Body of pancreas (tissue), 4 donors: ENCODE measurements around the gene GPAM. TPM values are rescaled to one million over a fixed set of nuclear protein-coding genes. Genes with fewer than 3 reads are reported as not detected.
A peak's percentile ranks its signal among the peaks of the same experiment; 100 is the strongest.

Experiments used
- ATAC-seq: fragments of 150-250 bp; one replicate; pipeline ENCODE4 v1.9.1; 2016
- DNase-seq, 4 donors: peaks; one replicate each; pipeline ENCODE4 v3.0.0-alpha.2; 2019
- H3K27ac ChIP-seq, 4 donors: fragments of 200-600 bp; sonication (generic); 1 replicate in 3 of 4; 2 replicates in 1 of 4; pipeline versions ENCODE4 v1.5.1 to v1.6.1; 2016 to 2019; ENCODE audit warnings: mild to moderate bottlenecking in 1 of 4, mixed read lengths in 1 of 4, moderate library complexity in 1 of 4
- H3K27me3 ChIP-seq, 2 donors: fragments of 200-600 bp; sonication (generic); one replicate each; pipeline ENCODE4 v1.6.0; 2016; ENCODE audit warnings: mild to moderate bottlenecking in 1 of 2
- H3K36me3 ChIP-seq, 2 donors: fragments of 200-600 bp; sonication (generic); replicated peaks in 1 of 2; 2 replicates each; pipeline ENCODE4 v1.5.1; 2016; ENCODE audit warnings: low read depth in 2 of 2; ENCODE audit not compliant: insufficient read depth in 1 of 2
- H3K4me1 ChIP-seq: fragments of 200-600 bp; sonication (generic); one replicate; pipeline ENCODE4 v1.6.0; 2016
- H3K4me3 ChIP-seq, 2 donors: fragments of 200-600 bp; sonication (generic); 1 replicate in 1 of 2; 2 replicates in 1 of 2; pipeline ENCODE4 v1.5.1; 2016 to 2019
- H3K9me3 ChIP-seq, 3 donors: fragments of 200-600 bp; sonication (generic); 1 replicate in 2 of 3; 2 replicates in 1 of 3; pipeline ENCODE4 v1.5.1; 2016
- CTCF ChIP-seq, 7 experiments: fragments of 450-650 bp in 4 of 7; fragments of 200-600 bp in 3 of 7; sonication (generic) in 3 of 7; IDR thresholded peaks; one replicate each; pipeline ENCODE4 v1.5.1; 2016 to 2019; ENCODE audit warnings: antibody characterized with exemption in 7 of 7
- POLR2A ChIP-seq, 3 donors: fragments of 450-650 bp; IDR thresholded peaks; one replicate each; pipeline ENCODE4 v1.6.1; 2016; ENCODE audit warnings: antibody characterized with exemption in 3 of 3, mild to moderate bottlenecking in 2 of 3
- WGBS, 2 donors: methylation state at CpG; one replicate each; pipeline ENCODE4 v1.1.5; 2017; 5-methylcytosine and 5-hydroxymethylcytosine counted together
- intact Hi-C: fragments of 100-400 bp; cut with DNase I; formaldehyde crosslinking; loops from one replicate; pipeline ENCODE4 v1.15.1; 2023
- total RNA-seq, 2 donors: library from RNA; depleted of rRNA; stranded (reverse); fragments of >200 nt; gene quantifications; one replicate each; pipeline ENCODE4 v1.1.0, GENCODE V29; 2016

Gene GPAM
- total RNA-seq, 2 donors from 2014 or later: 9.1 to 66.9 TPM

DNA sequence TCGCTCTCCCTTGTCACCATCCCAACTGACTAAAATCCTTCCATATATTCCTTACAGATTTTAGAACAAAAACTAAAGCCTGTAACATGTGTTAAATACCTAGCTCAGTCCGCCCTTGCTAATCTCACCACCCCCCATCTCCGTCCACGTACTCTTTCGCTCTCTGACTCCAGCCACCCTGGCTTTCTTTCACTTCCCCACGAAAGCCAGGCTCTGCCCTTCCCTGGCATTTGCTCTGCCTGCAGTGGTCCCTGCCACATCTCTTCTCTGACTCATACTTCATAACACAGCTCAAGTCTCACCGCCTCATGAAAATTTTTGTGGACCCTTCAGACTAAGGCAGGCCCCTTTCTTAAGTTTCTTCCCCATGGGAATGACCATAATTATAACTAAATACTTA is 11.7 kb upstream of the GPAM start:
- DNase-seq: no peak
- Histone ChIP-seq H3K9me3 (no peaks in the 10 kb centered on the region), H3K36me3 (no peaks in the 10 kb centered on the region), H3K4me3 (no peak overlapping the region), H3K27me3 (no peaks in the 10 kb centered on the region), H3K4me1 (peaks cover 7% of the 10 kb centered on the region), H3K27ac (no peak overlapping the region)
- no peak for ATAC-seq
- intact Hi-C loops: no loop called here
- no peak for TF ChIP-seq POLR2A (IDR thresholded peaks at IDR 0.05)
- no peak for TF ChIP-seq CTCF (IDR thresholded peaks at IDR 0.05)
- WGBS, 2 donors: 80% methylated on average over 7 of the region's 7 CpGs

DNA sequence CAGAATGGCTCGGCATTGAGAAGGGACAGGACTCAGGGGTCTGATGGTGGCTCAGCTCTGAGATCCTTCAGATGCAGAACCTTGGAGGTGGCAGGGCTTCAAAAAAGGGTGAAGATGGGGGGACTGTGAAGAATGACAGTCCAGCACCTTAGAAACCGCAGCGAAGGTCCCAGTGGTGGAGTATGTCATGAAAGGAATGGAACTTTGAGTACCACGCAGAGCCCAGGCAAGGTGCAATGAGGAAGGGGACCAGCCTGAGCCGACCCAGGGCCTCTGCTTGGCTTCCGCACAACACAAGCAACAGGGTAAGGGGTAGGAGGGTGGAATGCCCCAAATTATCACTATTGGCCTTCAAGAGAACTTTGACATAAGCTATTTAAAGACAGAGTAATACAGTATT is 8.2 kb upstream of the GPAM start:
- H3K4me3 ChIP-seq: no peak overlapping the region
- WGBS, 2 donors: 77 to 81% methylated on average over 6 of the region's 6 CpGs
- H3K9me3 ChIP-seq: no peaks in the 10 kb centered on the region
- ATAC-seq (no peak), DNase-seq (no peak)
- TF ChIP-seq POLR2A (IDR thresholded peaks at IDR 0.05) (no peak), CTCF (IDR thresholded peaks at IDR 0.05) (no peak)
- H3K4me1 ChIP-seq: peaks cover 7% of the 10 kb centered on the region
- H3K36me3 ChIP-seq: no peaks in the 10 kb centered on the region
- H3K27ac ChIP-seq: peak overlapping the region in 1 of 4 donors; percentile 24
- H3K27me3 ChIP-seq: no peaks in the 10 kb centered on the region
- intact Hi-C loops: no loop called here

DNA sequence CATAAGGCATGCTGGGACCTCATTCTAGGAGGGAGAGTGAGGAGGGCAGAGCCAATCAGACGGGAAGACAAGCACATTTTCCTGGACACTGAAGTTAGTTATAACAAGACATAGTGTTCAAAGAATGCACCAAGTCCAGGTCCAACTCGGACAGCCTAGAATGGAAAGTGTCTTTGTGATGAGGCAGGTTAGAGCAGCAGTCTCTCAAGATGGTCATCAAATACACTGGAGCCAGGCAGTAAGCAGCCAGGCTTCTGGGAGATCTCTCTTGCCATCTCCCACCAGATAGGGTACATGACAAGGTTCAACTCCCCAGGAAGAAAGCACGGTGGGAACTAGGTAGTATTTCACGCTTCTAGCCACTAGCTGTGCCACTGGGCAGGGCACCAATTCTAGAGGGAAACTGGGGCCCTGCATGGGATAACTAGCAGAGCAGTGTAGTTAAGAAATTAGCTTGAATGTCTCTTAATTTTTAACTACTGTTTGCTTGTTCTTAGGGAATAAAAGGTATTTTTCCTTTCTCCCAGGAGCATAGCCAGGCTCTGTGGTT is 7.6 kb upstream of the GPAM start:
- DNase-seq (no peak), ATAC-seq (no peak)
- WGBS, 2 donors: 29 to 39% methylated on average over 4 of the region's 4 CpGs
- intact Hi-C loops: no loop called here
- no peak for TF ChIP-seq CTCF (IDR thresholded peaks at IDR 0.05)
- no peak for TF ChIP-seq POLR2A (IDR thresholded peaks at IDR 0.05)
- Histone ChIP-seq H3K4me1 (peaks cover 7% of the 10 kb centered on the region), H3K9me3 (no peaks in the 10 kb centered on the region), H3K27ac (peak overlapping the region in 2 of 4 donors; percentile 20 to 24), H3K27me3 (no peaks in the 10 kb centered on the region), H3K4me3 (no peak overlapping the region), H3K36me3 (no peaks in the 10 kb centered on the region)

- peaks cover 7% of the 10 kb centered on the region for H3K4me1 ChIP-seq
- DNase-seq: no peak
- no peaks in the 10 kb centered on the region for H3K9me3 ChIP-seq
- no peak overlapping the region for H3K27ac ChIP-seq
- no peaks in the 10 kb centered on the region for H3K27me3 ChIP-seq
- 56 to 64% methylated on average over 5 of the region's 5 CpGs for WGBS, 2 donors
- TF ChIP-seq CTCF (IDR thresholded peaks at IDR 0.05) (no peak), POLR2A (IDR thresholded peaks at IDR 0.05) (no peak)
- no peak overlapping the region for H3K4me3 ChIP-seq
- ATAC-seq: no peak
- intact Hi-C loops: no loop called here
- no peaks in the 10 kb centered on the region for H3K36me3 ChIP-seq
Observed at GRCh38 chr10:112189465-112189864, 5.9 kb upstream of the GPAM start.

DNA sequence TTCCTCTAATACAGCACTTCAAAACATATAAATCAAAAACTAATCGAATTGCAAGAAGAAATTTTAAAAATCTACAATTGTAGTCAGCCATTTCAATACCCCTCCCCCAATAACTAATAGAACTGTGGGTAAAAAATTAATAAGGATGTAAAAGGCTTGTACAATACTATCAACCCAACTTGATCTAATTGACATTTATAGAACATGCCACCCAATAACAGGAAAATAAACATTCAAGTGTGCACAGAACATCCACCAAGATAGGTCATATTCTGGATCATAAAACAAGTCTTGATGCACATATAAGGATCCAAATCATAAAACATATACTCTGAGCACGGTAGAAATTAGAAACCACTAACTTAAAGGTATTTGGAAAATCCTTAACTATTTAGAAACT is 4.0 kb upstream of the GPAM start:
- Histone ChIP-seq H3K4me1 (peaks cover 12% of the 10 kb centered on the region), H3K27ac (no peak overlapping the region), H3K27me3 (no peaks in the 10 kb centered on the region), H3K36me3 (no peaks in the 10 kb centered on the region), H3K9me3 (no peaks in the 10 kb centered on the region), H3K4me3 (no peak overlapping the region)
- DNase-seq (no peak), ATAC-seq (no peak)
- TF ChIP-seq CTCF (IDR thresholded peaks at IDR 0.05) (no peak), POLR2A (IDR thresholded peaks at IDR 0.05) (no peak)
- WGBS, 2 donors: 45 to 51% methylated on average over 2 of the region's 2 CpGs
- intact Hi-C loops: no loop called here
